GM21528 (cell line): ENCODE measurements around the gene TPGS2.
"Not testable (repeated sequence)": the region's sequence is repeated elsewhere in the genome, so short reads cannot be mapped to it uniquely, and the experiment has no call there.

Experiments used
- ATAC-seq: cut with Tn5 transposase; IDR thresholded peaks from one replicate; pipeline ENCODE4 v1.9.1; 2021; ENCODE audit warnings: mild to moderate bottlenecking, moderate library complexity; ENCODE audit not compliant: unreplicated experiment, low FRiP score

TPGS2 gene

GRCh38 chr18:36826556-36826955, 2.2 kb downstream of the TPGS2 start:
- no peak for ATAC-seq

GRCh38 chr18:36825526-36825925, 3.3 kb downstream of the TPGS2 start:
- no peak for ATAC-seq

DNA sequence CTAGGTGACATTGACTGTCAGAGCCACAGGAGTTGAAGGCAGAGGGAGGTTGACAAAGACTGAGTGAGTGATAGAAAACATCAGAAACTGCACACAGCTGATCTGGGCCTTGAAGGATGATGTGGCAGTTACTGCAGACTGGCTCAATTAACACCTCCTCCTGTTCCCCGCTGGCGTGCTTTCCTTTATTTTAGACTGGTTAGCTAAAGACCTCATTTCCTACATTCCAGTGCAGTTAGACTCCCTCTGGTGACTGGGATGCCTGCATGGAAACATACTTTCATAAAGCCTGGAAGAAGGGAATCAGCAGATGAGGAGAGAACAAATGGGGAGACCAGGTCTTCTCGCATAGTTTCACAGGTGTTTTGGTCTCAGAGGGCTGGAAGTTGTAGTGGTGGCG, 7.1 kb downstream of the TPGS2 start:
- no peak for ATAC-seq

- ATAC-seq: no peak
These were observed 9.2 kb downstream of the TPGS2 start for GRCh38 chr18:36819621-36820020.

DNA sequence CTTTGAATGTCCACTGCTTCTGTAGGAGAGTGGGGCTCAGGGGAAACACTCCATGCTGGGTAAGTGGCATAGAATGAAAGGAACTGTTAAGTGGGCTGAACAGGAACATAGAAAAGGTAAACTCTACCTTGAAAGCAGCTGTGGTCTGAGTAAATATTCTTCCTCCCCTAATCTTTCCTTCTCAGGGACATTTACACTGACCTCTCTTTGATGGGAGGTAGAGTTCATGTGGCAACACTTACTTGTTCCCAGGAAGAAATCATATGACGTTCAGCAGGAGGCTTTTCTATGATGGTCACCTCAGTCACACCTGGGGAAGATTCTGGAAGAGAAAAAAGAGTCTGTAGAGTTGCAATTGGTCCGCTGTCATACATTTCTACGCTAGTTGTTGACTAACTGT, 10.2 kb downstream of the TPGS2 start:
- ATAC-seq: no peak

DNA sequence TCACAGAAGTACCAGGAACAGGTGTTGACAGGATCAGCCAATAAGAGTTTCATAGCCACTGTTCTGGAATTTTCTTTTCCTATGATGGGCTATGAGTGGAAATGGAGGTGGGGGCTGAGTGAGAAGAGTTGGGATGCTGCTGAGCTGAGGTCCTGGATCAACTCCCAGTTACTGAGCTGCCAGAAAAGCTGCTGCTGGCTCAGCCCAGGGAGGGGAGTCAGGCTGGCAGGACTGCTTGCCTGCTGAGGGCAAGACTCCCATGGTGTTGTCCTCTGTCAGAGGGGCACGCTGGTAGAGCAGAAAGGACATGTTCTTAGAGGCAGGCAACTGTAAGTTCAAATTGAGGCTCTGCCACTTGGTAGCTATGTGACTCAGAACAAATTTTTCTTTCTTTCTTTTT, 11.8 kb downstream of the TPGS2 start:
- ATAC-seq: no peak

GRCh38 chr18:36816096-36816495, 12.7 kb downstream of the TPGS2 start:
- not testable (repeated sequence) for ATAC-seq

- ATAC-seq: no peak
These were observed 13.8 kb downstream of the TPGS2 start for GRCh38 chr18:36814994-36815393.

DNA sequence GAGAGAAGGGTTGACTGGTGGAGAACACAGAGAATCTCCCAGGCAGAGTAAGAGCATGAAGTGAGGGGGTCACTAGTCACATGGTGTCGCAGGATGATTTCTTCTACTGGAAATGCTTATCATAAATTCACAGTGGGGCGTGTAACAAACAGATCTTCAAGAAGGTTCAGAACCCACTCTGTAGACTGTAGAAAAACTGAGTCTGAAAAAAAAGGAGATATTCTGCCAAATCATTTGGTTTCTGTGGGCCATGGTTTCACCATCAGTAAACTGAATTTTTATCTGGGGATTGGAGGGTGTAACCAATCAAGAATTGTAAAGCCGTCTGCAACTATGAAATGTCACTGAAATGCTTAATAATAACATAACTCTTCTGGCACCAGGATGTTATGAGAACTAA, 15.0 kb downstream of the TPGS2 start:
- ATAC-seq: no peak

- no peak for ATAC-seq
These were observed 15.6 kb downstream of the TPGS2 start for GRCh38 chr18:36813101-36813775.

- no peak for ATAC-seq
These were observed 16.1 kb downstream of the TPGS2 start for GRCh38 chr18:36812678-36813077.

- ATAC-seq: no peak
These were observed 16.8 kb downstream of the TPGS2 start for GRCh38 chr18:36811955-36812354.

DNA sequence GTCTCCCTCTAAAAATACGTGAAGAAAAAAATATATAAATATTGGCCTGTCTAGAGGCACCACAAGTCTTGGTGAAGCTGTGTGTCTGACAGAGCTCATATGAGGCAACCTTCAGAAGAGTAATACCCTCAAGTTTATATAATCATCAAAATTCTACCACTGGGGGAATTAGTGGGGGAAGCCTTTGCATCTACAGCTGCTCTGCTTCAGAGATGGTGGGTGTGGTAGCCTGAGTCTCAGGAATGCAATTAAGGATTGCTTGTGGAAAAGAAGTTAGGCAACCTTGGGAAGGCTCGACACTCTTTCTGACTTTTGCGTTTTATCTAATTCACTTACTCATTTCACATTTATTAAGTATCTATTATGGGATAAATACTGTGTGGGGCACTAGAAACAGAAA, 17.4 kb downstream of the TPGS2 start:
- ATAC-seq: no peak

- ATAC-seq: peak; percentile 96
These were observed 19.0 kb downstream of the TPGS2 start for GRCh38 chr18:36809590-36810381.

- no peak for ATAC-seq
These were observed 20.1 kb downstream of the TPGS2 start for GRCh38 chr18:36808681-36809080.

DNA sequence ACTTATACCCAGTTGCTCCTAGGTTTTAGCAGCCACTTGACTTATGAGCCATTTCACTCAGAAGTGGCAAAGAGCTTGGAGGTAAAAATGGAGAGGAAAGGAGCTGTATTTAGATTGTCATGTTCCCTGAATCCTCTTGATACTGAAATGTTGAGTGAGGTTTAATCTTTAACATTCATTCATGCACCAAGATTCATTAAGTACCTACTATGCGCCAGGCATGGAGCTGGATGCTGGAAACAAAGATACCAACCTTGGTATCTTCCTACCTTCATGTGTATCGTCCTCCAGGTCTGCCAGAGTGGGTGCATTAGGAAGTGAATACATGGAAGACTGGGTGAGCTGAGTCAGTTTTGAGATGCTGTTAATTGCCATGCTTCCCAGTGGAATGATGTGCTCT, 23.7 kb downstream of the TPGS2 start:
- ATAC-seq: no peak

DNA sequence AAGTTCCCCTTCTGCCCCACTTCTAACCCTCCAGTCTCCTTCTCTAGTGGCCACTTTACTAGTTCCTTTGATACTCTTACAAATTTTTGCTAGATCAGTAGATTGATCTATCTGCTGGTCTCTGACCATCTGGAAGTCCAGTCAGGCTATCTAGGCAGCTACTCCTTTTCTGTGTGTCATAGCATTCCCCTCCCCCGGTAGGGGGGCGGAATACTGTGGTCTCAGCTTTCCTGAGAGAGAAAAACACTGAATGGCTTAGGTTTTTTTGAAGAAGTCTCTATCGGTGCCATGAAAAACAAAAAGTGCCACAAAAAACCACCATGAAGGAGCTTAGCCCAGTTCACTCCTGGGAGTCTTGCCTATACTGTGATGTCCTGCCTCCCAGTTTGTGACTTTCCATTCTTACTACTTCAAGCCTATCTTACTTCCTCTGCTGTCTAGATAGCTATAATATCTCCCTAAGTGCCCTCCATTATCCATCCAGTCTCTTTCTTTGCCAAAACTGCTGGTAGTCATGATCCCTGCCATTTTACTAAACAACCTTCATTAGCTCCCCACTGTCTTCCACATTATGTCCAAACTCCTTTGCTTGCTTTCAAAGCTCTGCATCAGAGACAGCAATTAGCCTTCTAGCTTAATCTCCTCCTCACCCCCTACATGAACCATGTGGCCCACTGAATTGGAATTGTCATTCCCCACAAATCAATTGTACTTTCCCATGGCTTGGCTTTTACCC, 29.9 kb downstream of the TPGS2 start:
- no peak for ATAC-seq

DNA sequence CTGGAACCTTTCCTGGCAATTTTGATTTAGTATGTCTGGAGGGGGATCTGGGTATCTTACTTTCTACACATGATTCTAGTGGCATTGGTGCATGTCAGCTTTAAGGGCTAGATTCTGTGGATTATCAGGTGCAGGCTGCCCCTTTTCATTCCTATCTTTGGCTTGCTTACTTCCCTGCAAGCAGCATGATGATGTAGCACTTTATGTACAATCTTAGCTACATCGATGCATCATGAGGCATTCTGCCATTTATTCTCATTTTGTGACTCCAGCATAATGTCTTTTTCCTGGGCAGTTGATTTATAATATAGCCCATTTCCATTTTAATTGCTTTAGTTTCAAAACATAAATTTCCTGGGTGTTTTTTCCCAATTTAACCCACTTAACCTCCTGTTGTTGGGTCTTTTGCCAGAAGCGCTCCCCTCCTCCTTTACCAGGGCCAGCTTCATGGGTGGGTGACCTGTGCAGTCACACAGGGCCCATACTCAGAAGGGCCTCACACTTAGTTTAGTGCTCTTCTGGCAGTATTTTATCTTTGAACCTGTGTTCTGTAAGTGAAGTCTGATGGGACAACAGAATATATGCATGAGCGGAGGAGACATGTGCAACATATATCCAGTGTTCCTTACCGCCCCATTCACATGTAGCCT, 36.0 kb downstream of the TPGS2 start:
- ATAC-seq: no peak

DNA sequence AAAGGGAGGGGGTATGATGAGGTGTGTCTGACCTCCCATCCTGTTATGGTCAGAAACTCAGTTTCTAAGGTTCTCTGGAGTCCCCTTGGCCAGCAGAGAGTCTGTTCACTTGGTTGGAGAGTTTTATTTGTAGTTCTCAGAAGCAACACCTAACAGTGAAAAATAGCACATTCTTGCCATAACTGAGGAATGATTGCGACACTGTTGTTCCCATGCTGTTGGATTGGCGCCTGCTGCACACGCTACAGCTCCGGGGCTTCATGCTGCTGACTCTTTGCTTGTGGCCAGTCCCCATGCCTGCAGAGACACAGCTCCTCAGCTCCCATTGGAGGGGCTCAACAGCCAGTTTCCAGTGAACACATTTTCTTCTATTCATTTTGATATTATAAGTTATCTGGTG, 42.1 kb downstream of the TPGS2 start:
- ATAC-seq: no peak

DNA sequence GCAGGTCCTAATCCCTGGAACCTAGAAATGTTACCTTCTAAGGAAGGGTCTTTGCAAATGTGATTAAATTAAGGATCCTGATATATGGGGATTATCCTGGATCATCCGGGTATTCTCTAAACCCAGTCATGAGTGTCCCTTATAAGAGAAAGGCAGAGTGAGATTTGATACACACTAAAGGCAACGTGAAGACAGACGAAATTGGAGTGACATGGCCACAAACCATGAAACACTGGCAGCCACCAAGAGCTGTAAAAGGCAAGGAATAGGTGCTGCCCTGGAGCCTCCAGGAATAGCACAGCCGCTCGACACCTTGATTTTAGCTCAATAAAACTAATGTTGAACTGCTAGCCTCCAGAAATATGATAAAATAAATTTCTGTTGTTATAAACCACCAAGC, 45.0 kb downstream of the TPGS2 start:
- ATAC-seq: no peak

DNA sequence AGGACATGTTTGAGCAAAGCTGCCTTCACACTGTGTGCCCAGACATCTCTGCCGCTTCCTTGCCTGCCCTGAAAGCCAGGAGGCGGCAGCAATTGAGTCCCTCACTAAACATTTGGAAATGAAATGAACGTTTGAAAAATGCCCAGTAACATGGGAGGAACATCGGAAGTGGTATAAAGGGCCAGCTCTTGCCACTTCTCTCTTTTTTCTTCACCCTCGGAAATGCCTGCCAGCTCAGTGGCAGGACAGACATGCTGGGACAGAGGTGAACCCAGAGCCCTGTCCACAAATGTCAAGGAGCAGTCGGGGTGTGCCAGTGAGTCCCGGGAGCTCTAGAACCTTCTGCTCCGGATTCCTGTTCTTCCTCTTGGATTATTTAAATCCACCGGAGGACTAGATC, 46.1 kb downstream of the TPGS2 start:
- ATAC-seq: no peak
